GM13977 (cell line): ENCODE measurements around the gene TMEM161A.
"Not testable (repeated sequence)": the region's sequence is repeated elsewhere in the genome, so short reads cannot be mapped to it uniquely, and the experiment has no call there.

Experiments
- DNase-seq: peaks from one replicate; pipeline ENCODE4 v3.0.0; 2012; ENCODE audit warnings: low spot score
- CTCF ChIP-seq: IDR thresholded peaks from 2 replicates; pipeline ENCODE4 v1.5.1; 2012; ENCODE audit warnings: mild to moderate bottlenecking, control low read depth; ENCODE audit not compliant: insufficient read depth; ENCODE audit errors: extremely low read depth, missing control alignments
- in situ Hi-C: fragments of 300-500 bp; cut with MboI; formaldehyde crosslinking; loops from one replicate; pipeline ENCODE4 v1.12.0; 2022; ENCODE audit warnings: low sequenced_read_pairs, low pct_unique_long_range_greater_than_20kb, mixed read lengths, inconsistent platforms; ENCODE audit not compliant: unreplicated experiment

Gene TMEM161A

DNA sequence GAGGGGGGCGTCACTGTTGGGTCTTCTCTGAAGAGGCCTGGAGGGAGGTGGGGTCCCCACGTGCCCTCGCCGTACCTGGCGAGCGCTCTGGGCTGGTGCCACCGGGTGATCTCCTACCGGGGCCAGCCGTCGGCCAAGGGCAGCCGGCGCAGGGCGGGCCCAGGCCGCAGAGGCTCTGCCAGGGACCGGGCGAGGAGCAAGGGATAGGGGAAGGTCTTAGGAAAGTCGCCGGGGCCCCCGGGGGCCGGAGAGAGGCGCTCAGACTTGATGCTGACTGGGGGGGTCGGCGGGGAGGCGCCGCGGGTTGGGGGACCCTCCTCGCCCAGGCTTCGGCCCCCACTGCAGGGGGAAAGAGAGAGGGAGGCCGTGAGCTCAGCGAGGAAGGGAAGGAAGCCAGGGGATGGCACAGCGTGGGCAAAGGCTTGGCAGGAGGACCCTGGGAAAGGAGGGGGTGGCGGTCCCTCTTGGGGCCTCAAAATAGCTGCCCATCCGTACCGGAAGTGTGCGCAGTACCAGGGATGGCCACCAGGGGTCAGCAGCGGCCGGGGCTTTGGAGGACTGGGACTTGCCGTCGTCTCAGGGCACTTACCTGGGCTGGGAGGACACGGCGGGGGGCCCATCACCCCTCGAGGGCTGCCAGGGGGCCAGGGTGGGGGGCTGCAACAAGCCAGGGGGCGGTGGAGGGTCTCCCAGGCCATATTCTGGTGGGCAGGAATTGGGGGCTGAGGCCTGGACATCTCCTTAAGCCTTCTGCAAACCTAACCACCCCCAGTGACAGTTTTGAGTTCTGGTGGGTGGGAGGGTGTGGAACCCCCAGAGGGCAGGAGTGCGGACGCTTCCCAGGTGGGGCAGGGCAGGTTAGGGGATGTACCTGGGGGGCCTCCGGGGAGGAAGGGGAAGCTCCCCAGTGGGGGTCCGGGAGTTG, 7.7 kb upstream of the TMEM161A start:
- DNase-seq, result peak; percentile 89
- peak; percentile 95 for TF ChIP-seq CTCF
- in situ Hi-C loops, result no loop called here

DNA sequence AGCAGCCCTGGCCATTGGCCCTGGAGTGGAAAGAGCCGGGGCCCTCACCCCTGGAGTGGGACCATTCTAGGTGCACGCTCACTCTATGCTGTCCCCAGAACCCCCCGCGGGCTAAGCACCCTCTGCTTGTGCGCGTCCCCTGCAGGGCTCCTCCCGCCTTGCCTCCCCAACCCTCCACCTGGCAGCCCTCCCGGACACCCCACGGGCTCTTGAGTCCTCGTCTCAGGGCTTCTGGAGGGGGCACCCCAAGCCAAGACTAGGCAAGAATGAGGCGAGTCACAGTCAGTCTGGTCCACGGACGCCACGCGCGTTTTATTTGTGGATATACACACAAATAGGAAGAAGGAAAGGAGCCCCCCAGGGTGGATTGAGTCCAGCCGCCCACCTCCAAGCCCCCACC, 7.0 kb upstream of the TMEM161A start:
- in situ Hi-C loops, result no loop called here
- DNase-seq, result no peak
- TF ChIP-seq CTCF, result no peak

DNA sequence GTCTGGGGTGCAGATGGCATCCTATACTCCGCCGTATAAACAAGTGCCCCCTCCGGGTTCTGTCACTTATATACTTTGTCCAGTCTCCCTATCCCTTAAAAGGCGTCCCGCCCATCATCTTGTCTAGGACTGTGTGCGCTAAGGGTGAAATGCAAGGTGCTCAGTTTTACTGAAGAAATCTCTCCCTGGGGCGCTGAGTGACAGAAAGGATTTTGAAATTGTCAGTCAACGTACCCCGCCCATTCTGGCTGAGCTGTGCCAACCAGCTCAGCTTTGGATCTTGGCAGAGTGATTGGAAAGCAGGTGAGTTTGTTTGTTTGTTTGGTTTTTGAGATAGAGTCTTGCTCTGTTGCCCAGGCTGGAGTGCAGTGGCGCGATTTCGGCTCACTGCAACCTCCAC, 4.1 kb upstream of the TMEM161A start:
- in situ Hi-C loops, result no loop called here
- TF ChIP-seq CTCF, result no peak
- no peak for DNase-seq

DNA sequence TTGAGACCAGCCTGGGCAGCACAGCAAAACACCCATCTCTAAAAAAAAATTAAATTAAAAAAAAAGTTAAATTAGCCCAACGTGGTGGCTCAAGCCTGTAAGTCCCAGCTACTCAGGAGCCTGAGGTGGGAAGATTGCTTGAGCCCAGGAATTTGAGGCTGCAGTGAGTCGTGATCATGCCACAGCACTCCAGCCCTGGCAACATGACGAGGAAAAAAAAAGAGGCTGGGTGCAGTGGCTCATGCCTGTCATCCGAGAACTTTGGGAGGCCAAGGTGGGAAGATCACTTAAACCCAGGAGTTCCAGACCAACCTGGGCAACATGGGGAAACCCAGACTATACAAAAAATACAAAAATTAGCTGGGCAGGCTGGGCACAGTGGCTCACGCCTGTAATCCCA, 2.2 kb upstream of the TMEM161A start:
- DNase-seq, result no peak
- TF ChIP-seq CTCF, result no peak
- in situ Hi-C loops, result no loop called here

DNA sequence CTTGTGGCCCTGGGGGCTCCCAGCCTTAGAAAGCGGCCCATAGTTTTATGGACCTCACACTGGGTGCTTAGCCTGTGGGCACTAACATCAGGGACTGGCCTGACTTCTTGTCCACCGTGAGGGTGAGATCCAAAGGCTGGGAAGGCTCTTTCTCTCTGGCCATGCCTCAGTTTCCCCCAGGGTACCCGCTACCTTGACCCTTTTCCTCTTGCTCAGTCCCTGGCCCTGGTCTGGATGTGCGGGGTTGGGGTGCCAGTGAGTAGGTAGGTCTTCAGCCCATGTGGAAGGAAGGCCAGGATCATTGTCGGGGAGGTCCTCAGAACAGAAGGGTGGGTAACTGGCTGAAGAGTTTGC, 1.6 kb upstream of the TMEM161A start:
- no peak for DNase-seq
- TF ChIP-seq CTCF, result no peak
- in situ Hi-C loops, result loop anchor here (10.0 kb wide), 1 partner anchor 85 kb away; no protein-coding TSS in a partner anchor

- no peak for DNase-seq
- no peak for TF ChIP-seq CTCF
- in situ Hi-C loops, result loop anchor here (10.0 kb wide), 1 partner anchor 83 kb away; no protein-coding TSS in a partner anchor
These were observed 646 bp downstream of the TMEM161A start for GRCh38 chr19:19137556-19138108.

DNA sequence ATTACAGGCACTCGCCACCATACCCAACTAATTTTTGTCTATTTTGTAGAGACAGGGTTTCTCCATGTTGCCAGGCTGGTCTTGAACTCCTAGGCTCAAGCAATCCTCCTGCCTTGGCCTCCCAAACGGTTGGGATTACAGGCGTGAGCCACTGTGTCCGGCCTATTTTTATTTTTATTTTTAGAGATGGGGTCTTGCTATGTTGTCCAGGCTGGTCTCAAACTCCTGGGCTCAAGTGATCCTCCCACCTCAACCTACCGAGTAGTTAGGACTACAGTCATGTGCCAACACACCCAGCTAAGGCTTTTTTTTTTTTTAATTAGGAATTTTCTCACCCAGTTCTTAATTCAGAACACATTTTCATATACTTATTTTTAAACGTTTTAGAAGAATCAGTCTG, 2.6 kb downstream of the TMEM161A start:
- in situ Hi-C loops, result loop anchor here (10.0 kb wide), 1 partner anchor 81 kb away; no protein-coding TSS in a partner anchor
- not testable (repeated sequence) for DNase-seq
